ENCODE data around the gene CENPX.
"Not testable (repeated sequence)": the region's sequence is repeated elsewhere in the genome, so short reads cannot be mapped to it uniquely, and the experiment has no call there.

The CENPX gene

DNA sequence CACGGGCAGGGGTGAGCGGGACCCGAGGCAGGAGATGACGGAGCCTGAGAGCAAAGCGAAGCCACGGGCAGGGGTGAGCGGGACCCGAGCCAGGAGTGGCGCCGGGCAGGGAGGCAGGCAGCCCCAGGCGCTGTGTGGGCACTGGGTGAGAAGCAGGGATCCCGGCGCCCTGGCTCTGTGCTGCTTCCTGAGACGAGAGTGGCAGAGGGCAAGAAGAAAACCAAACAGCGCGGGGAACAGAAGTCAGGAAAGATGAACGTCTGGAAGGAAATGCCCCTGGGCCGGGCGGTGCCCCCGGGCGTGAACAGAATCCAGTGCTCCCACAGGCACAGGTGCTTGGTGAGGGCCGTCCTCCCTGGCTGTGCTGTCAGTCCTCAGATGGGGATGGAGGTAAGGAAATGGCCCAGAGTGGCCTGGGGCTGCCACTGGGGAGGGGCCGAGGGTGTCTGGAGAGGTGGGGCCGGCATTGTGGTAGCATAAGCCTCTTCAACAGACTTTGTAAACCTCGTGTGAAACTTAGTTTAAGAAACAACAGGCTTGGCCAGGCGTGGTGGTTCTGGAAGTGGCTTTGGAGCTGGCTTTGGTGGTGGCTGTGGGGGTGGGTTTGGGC lies 35.4 kb downstream of the CENPX start:
- CTCF ChIA-PET: interaction anchor here (0.7 kb wide), 1 partner anchor 29 kb away, joined by 3 read pairs; no protein-coding TSS in a partner anchor

DNA sequence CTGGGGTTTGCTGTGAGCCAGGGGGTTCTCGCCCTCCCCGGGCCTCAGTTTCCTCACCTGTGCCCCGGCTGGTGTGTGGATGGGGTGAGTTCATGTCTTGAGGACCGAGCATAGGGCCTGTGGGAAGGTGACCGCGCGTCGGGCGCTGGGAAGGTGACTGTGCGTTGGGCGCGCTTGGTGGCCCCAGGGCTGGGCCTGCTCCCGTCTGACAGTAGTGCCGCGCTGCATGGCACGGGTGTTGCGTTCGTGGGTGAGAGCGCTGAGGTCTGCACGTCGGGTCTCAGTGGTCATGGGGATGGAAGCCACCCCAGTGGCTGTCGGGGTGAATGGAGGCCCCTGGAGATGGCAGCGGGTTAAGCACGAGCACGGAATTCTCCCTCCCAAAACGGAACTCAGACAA lies 36.1 kb downstream of the CENPX start:
- no peak overlapping the region for H3K27ac ChIP-seq
- ChIA-PET POLR2A (ENCODE audit: low non-redundant PET) (no interaction called here), CTCF (interaction anchor here (1.5 kb wide), 1 partner anchor 27 kb away, joined by 6 read pairs; no protein-coding TSS in a partner anchor)
- TF ChIP-seq, protein P1, sequence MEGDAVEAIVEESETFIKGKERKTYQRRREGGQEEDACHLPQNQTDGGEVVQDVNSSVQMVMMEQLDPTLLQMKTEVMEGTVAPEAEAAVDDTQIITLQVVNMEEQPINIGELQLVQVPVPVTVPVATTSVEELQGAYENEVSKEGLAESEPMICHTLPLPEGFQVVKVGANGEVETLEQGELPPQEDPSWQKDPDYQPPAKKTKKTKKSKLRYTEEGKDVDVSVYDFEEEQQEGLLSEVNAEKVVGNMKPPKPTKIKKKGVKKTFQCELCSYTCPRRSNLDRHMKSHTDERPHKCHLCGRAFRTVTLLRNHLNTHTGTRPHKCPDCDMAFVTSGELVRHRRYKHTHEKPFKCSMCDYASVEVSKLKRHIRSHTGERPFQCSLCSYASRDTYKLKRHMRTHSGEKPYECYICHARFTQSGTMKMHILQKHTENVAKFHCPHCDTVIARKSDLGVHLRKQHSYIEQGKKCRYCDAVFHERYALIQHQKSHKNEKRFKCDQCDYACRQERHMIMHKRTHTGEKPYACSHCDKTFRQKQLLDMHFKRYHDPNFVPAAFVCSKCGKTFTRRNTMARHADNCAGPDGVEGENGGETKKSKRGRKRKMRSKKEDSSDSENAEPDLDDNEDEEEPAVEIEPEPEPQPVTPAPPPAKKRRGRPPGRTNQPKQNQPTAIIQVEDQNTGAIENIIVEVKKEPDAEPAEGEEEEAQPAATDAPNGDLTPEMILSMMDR (conservative IDR thresholded peaks at IDR 0.05; ENCODE audit: low read depth): no peak
- no peak for DNase-seq (ENCODE audit: low spot score)

More for the DNA sequence above, 35.4 kb downstream of the CENPX start:
- TF ChIP-seq, protein P1 (conservative IDR thresholded peaks at IDR 0.05; ENCODE audit: low read depth): no peak
- POLR2A ChIA-PET (ENCODE audit: low non-redundant PET): no interaction called here
- peak overlapping the region; percentile 100 for H3K27ac ChIP-seq
- DNase-seq (ENCODE audit: low spot score): no peak

DNA sequence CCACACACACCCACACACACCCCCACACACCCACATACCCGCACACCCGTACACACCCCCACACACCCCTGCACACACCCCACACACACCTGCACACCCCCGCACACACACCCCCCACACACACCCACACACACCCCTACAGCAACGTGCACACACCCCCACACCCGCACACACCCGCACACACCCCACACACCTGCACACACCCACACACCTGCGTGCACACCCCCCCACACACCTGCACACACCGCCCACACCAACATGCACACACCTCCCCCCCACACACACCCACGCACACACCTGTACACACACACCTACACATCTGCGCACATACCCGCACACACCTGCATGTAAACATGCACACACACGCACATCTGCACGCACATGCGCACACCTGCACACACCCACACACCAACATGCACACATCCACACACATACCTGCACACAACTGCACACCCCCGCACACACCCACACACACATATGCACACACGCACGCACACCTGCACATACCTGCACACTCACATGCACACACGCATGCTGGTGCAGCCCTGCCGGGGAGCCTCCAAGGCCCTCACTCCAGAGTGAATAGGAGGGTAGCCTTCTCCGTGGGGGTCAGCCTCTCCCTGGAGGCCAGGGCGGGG lies 37.8 kb downstream of the CENPX start:
- no peak for DNase-seq (ENCODE audit: low spot score)
- POLR2A ChIA-PET (ENCODE audit: low non-redundant PET): interaction anchor here (0.8 kb wide), 1 partner anchor 519 kb away, joined by 3 read pairs; no protein-coding TSS in a partner anchor
- peak overlapping the region; percentile 88 for H3K27ac ChIP-seq
- CTCF ChIA-PET: interaction anchor here (0.6 to 1.5 kb wide), 3 partner anchors 21 to 126 kb away, joined by 4 to 6 read pairs (median 5); no protein-coding TSS in a partner anchor
- TF ChIP-seq, protein P1 (conservative IDR thresholded peaks at IDR 0.05; ENCODE audit: low read depth): no peak

DNA sequence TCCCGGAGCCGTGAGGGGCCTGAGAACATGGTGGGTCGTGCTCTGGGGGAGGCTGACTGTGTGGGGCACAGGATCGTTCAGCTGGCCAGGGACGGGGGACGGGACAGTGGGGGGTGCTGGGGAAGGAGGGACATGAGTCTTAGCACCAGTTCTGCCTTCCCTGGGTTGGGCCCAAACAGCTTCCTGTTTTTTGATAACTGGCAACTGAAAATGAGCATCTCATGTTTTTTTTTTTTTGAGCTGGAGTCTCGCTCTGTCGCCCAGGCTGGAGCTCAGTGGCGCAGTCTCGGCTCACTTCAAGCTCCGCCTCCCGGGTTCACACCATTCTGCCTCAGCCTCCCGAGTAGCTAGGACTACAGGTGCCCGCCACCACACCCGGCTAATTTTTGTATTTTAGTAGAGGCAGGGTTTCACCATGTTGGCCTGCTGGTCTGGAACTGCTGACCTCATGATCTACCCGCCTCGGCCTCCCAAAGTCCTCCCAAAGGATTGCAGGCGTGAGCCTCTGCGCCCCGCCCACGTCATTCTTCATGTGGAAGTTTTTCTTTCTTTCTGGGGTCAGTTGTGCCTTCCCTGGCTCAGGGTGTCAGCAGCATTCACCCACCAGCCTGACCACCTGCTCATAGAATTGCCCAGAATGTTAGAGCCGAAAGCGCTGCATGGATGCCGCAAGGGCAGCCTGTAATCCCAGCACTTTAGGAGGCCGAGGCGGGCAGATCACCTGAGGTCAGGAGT lies 38.9 kb downstream of the CENPX start:
- ChIA-PET POLR2A (ENCODE audit: low non-redundant PET) (interaction anchor here (0.8 kb wide), 1 partner anchor 520 kb away, joined by 3 read pairs; no protein-coding TSS in a partner anchor), CTCF (interaction anchor here (0.7 kb wide), 2 partner anchors 24 to 110 kb away, joined by 3 to 4 read pairs; no protein-coding TSS in a partner anchor)
- TF ChIP-seq, protein P1 (conservative IDR thresholded peaks at IDR 0.05; ENCODE audit: low read depth): no peak
- peak overlapping the region; percentile 88 for H3K27ac ChIP-seq
- DNase-seq (ENCODE audit: low spot score): no peak

DNA sequence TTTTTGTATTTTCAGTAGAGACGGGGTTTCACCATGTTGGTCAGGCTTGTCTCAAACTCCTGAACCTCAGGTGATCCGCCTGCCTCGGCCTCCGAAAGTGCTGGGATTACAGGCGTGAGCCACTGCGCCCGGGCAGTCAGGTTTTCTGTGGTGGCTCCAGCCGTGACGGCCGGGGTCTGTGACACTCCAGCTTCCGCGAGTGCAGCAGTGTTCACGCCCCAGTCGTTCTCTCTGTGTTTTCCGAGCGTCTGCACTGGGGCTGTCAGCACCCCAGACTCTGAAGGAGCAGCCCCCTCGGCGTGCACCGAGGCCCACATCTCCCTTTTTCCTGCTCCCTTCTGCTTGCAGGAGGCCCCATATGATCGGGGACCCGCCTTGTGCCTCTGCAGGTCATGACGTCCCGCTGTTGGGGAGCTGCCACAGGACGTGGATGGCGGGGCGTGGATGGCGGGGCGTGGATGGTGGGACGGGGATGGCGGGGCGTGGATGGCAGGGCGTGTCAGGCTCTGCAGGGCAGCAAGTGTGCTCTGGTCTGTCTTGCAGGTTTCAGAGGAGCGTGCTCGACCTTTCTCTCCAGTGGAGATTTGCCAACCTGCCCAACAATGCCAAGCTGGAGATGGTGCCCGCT lies 39.6 kb downstream of the CENPX start:
- CTCF ChIA-PET: interaction anchor here (0.7 kb wide), 1 partner anchor 23 kb away, joined by 4 read pairs; no protein-coding TSS in a partner anchor
- peak overlapping the region; percentile 88 for H3K27ac ChIP-seq
- DNase-seq (ENCODE audit: low spot score): no peak
- POLR2A ChIA-PET (ENCODE audit: low non-redundant PET): no interaction called here
- TF ChIP-seq, protein P1 (conservative IDR thresholded peaks at IDR 0.05; ENCODE audit: low read depth): no peak

- POLR2A ChIA-PET (ENCODE audit: low non-redundant PET); DNase-seq (ENCODE audit: low spot score): not testable (repeated sequence)
- CTCF ChIA-PET: interaction anchor here (2.2 kb wide), 1 partner anchor 22 kb away, joined by 9 read pairs; no protein-coding TSS in a partner anchor
- peak overlapping the region; percentile 88 for H3K27ac ChIP-seq
Observed at GRCh38 chr17:81981511-81981910, 41.2 kb downstream of the CENPX start.

All from RWPE1 (cell line).